GM12878 (cell line): ENCODE measurements around the gene MORN4. TPM values are rescaled to one million over a fixed set of nuclear protein-coding genes. Genes with fewer than 3 reads are reported as not detected.

Experiments used
- ATAC-seq: fragments of 200-7000 bp; cut with Tn5 transposase; 3 replicates; pipeline ENCODE4 v1.9.1; 2020; ENCODE audit warnings: mild to moderate bottlenecking, moderate library complexity
- BruUV-seq: library from RNA; stranded (reverse); fragments of 400-500 nt; replicated peaks from 2 replicates; lab custom pipeline; 2021; lab: Mats Ljungman, UMichigan
- CTCF ChIA-PET: fragments of 300-600 bp; sonication (Branson Sonifier 250); formaldehyde crosslinking; extraction: SDS; loops from one replicate; lab custom pipeline; 2021; ENCODE audit warnings: inconsistent platforms; lab: Yijun Ruan, JAX
- POLR2A ChIA-PET: fragments of 350-600 bp; formaldehyde crosslinking; extraction: SDS; loops from one replicate; lab custom pipeline; 2021; ENCODE audit warnings: inconsistent platforms; lab: Charles Lee
- RAD21 ChIA-PET: fragments of 300-600 bp; sonication (Branson Sonifier 250); formaldehyde crosslinking; loops from one replicate; lab custom pipeline; 2023; ENCODE audit warnings: antibody characterized with exemption; ENCODE audit not compliant: unreplicated experiment; lab: Charles Lee
- SMC1A ChIA-PET: fragments of 300-600 bp; sonication (Branson Sonifier 250); formaldehyde crosslinking; loops from one replicate; lab custom pipeline; 2023; ENCODE audit not compliant: unreplicated experiment, uncharacterized antibody; lab: Charles Lee
- DNase-seq: peaks from one replicate; pipeline ENCODE4 v3.0.0-alpha.2; 2011; ENCODE audit warnings: low read depth, low spot score
- FAIRE-seq: peaks from 3 replicates; lab custom pipeline; 2011; peaks lifted over from hg19 to GRCh38; lab: Jason Lieb, UNC
- H2AFZ ChIP-seq: 2 replicates; pipeline ENCODE4 v1.6.0; 2011; ENCODE audit warnings: low read depth, low read length, control low read depth; ENCODE audit not compliant: control insufficient read depth
- H3K27ac ChIP-seq: 2 replicates; pipeline ENCODE4 v1.5.1; 2011; ENCODE audit warnings: control low read depth; ENCODE audit not compliant: control insufficient read depth, insufficient read depth
- H3K27me3 ChIP-seq, 2 experiments: replicated peaks in 1 of 2; 2 replicates each; pipeline versions ENCODE4 v1.6.0 to v1.6.1; 2011; ENCODE audit warnings: low read length in 1 of 2; ENCODE audit not compliant: control insufficient read depth in 2 of 2, insufficient read depth in 2 of 2
- H3K36me3 ChIP-seq, 2 experiments: 2 replicates each; pipeline ENCODE4 v1.5.1; 2011; ENCODE audit warnings: low read length in 1 of 2; ENCODE audit not compliant: control insufficient read depth in 2 of 2, insufficient read depth in 2 of 2
- H3K4me1 ChIP-seq: 2 replicates; pipeline ENCODE4 v1.6.1; 2011; ENCODE audit warnings: mild to moderate bottlenecking, low read length, moderate library complexity, mixed read lengths; ENCODE audit not compliant: control insufficient read depth, insufficient read depth
- H3K4me2 ChIP-seq: 2 replicates; pipeline ENCODE4 v1.6.0; 2011; ENCODE audit warnings: control low read depth; ENCODE audit not compliant: control insufficient read depth, insufficient read depth
- H3K4me3 ChIP-seq: fragments of 200-600 bp; sonication (generic); 2 replicates; pipeline ENCODE4 v1.5.1; 2016
- H3K79me2 ChIP-seq: 2 replicates; pipeline ENCODE4 v1.6.0; 2011; ENCODE audit warnings: low read length; ENCODE audit not compliant: control insufficient read depth, insufficient read depth
- H3K9ac ChIP-seq: 2 replicates; pipeline ENCODE4 v1.8.0; 2011; ENCODE audit warnings: low read length, control low read depth, mixed read lengths; ENCODE audit not compliant: control insufficient read depth, insufficient read depth
- H3K9me3 ChIP-seq: replicated peaks from 3 replicates; pipeline ENCODE4 v1.5.1; 2011; ENCODE audit warnings: mild to moderate bottlenecking, low read length; ENCODE audit not compliant: control insufficient read depth, insufficient read depth
- H4K20me1 ChIP-seq: 2 replicates; pipeline ENCODE4 v1.6.0; 2011; ENCODE audit not compliant: control insufficient read depth, insufficient read depth
- CBX3 ChIP-seq: fragments of 200-600 bp; sonication (generic); IDR thresholded peaks from 2 replicates; pipeline ENCODE4 v1.6.1; 2016; ENCODE audit warnings: low read depth, borderline replicate concordance
- ETV6 ChIP-seq, 2 experiments: fragments of 450-650 bp in 1 of 2; IDR thresholded peaks in 1 of 2; conservative IDR thresholded peaks in 1 of 2; 2 replicates each; pipeline ENCODE4 v1.6.1; 2014; ENCODE audit warnings: antibody characterized with exemption in 1 of 2, borderline replicate concordance in 1 of 2, low read depth in 1 of 2, mild to moderate bottlenecking in 1 of 2, moderate library complexity in 1 of 2
- IKZF2 ChIP-seq, 2 experiments: fragments of 450-650 bp; IDR thresholded peaks; 2 replicates each; pipeline ENCODE4 v1.6.1; 2017; ENCODE audit warnings: mild to moderate bottlenecking in 2 of 2, moderate library complexity in 2 of 2
- NFIC ChIP-seq: IDR thresholded peaks from 2 replicates; pipeline ENCODE4 v1.6.1; 2012; ENCODE audit warnings: low read depth, mild to moderate bottlenecking, inconsistent platforms, low read length, moderate library complexity
- PAX8 ChIP-seq: fragments of 450-650 bp; IDR thresholded peaks from 2 replicates; pipeline ENCODE4 v1.6.1; 2017; ENCODE audit warnings: mild to moderate bottlenecking, moderate library complexity
- RBBP5 ChIP-seq: fragments of 200-600 bp; sonication (generic); conservative IDR thresholded peaks from 2 replicates; pipeline ENCODE4 v1.6.1; 2016
- SMC3 ChIP-seq: IDR thresholded peaks from 2 replicates; pipeline ENCODE4 v1.6.1; 2011; ENCODE audit warnings: low read length, improper control_type of control experiment, borderline replicate concordance
- ZNF217 ChIP-seq: fragments of 450-650 bp; IDR thresholded peaks from 2 replicates; pipeline ENCODE4 v1.6.1; 2017; ENCODE audit warnings: antibody characterized with exemption, mild to moderate bottlenecking
- ZNF274 ChIP-seq: IDR thresholded peaks from one replicate; pipeline ENCODE4 v1.8.0; 2011; ENCODE audit not compliant: insufficient read length, insufficient read depth
- ZNF384 ChIP-seq: IDR thresholded peaks from 2 replicates; pipeline ENCODE4 v1.6.1; 2012; ENCODE audit warnings: low read depth, mild to moderate bottlenecking, low read length, improper control_type of control experiment, borderline replicate concordance
- WGBS: methylation state at CpG from one replicate; pipeline ENCODE4 v1.1.6; 2016; ENCODE audit warnings: low lambda C conversion rate; ENCODE audit not compliant: insufficient replicate concordance, insufficient coverage; ENCODE audit errors: missing lambda C conversion rate; 5-methylcytosine and 5-hydroxymethylcytosine counted together
- in situ Hi-C: fragments of 300-500 bp; cut with MboI; formaldehyde crosslinking; loops from 9 replicates; pipeline ENCODE4 v1.14.3; 2018; ENCODE audit warnings: mixed read lengths
- intact Hi-C: fragments of 100-400 bp; cut with micrococcal nuclease; formaldehyde crosslinking; loops from one replicate; pipeline ENCODE4 v1.14.2; 2022; ENCODE audit not compliant: unreplicated experiment
- polyA plus RNA-seq, 11 experiments: library from polyadenylated mRNA; depleted of rRNA in 4 of 11; unstranded in 6 of 11; stranded (reverse) in 5 of 11; fragments of >200 nt; fragmentation: Nextera tagmentation in 4 of 11; fragmentation: Illumina TruSeq in 1 of 11; extraction: Ambion mirVana in 4 of 11; extraction: Trizol in 1 of 11; gene quantifications; 1 replicate in 1 of 11; 2 replicates in 10 of 11; pipeline versions ENCODE4 v1.2.1 to v1.2.3, GENCODE V29; 2011 to 2016; ENCODE audit warnings: inconsistent platforms in 2 of 11, missing spikeins in 2 of 11, low read depth in 1 of 11
- total RNA-seq, 4 experiments: library from RNA; depleted of rRNA in 3 of 4; stranded (reverse); fragments of >200 nt in 3 of 4; fragmentation: Illumina TruSeq in 1 of 4; extraction: Trizol in 1 of 4; gene quantifications; 2 replicates each; pipeline versions ENCODE4 v1.2.1 to v1.2.3, GENCODE V29; 2013 to 2021
- TF ChIP-seq, protein P1 (sequence below): fragments of 450-650 bp; IDR thresholded peaks from 2 replicates; pipeline ENCODE4 v1.6.1; 2014; ENCODE audit warnings: mild to moderate bottlenecking
- TF ChIP-seq, protein P2 (sequence below): IDR thresholded peaks from 2 replicates; pipeline ENCODE4 v1.6.1; 2011; ENCODE audit warnings: low read depth, mild to moderate bottlenecking, low read length, moderate library complexity, borderline replicate concordance; ENCODE audit errors: extremely low read depth
- TF ChIP-seq, protein P3 (sequence below): fragments of 450-650 bp; IDR thresholded peaks from 2 replicates; pipeline ENCODE4 v1.6.1; 2017; ENCODE audit warnings: borderline replicate concordance
- TF ChIP-seq, protein P4 (sequence below): IDR thresholded peaks from 2 replicates; pipeline ENCODE4 v1.6.1; 2011; ENCODE audit warnings: mild to moderate bottlenecking, low read depth, low read length, moderate library complexity; ENCODE audit not compliant: insufficient replicate concordance

MORN4 gene
- total and polyA plus RNA-seq, 10 of the 15 experiments (the other 5 are each of a cell fraction or from before 2014, with no cell fraction given) = 1.3 to 5.5 (median 2.6) TPM

DNA sequence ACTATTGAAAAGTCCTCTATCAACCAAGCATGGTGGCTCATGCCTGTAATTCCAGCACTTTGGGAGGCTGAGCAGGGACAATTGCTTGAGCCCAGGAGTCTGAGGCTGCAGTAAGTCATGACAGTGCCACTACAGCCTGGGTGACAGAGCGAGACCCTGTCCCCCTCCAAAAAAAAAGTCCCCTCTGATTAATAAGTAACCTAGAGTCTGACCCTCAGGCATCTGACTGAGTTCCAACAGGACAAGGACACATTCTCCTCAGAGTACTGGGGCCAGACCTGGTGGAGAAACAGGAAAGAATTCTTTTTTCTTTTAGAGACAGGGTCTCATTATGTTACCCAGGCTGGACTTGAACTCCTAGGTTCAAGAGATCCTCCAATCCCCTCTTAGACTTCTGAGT is 10.0 kb downstream of the MORN4 start:
- 50% methylated on average over 1 of the region's 1 CpG for WGBS
- no peaks in the 10 kb centered on the region for H4K20me1 ChIP-seq
- FAIRE-seq (no peak), ATAC-seq (no peak), DNase-seq (no peak)
- no peaks in the 10 kb centered on the region for H3K4me1 ChIP-seq
- H3K9ac ChIP-seq = no peak overlapping the region
- no peaks in the 10 kb centered on the region for H3K36me3 ChIP-seq
- intact Hi-C loops (no loop called here), in situ Hi-C loops (no loop called here)
- CTCF ChIA-PET = interaction anchor here (0.6 to 1.4 kb wide), 2 partner anchors 10 to 546 kb away, joined by 3 to 6 read pairs; no protein-coding TSS in a partner anchor
- H3K27me3 ChIP-seq = no peaks in the 10 kb centered on the region
- H2AFZ ChIP-seq = no peak overlapping the region
- H3K79me2 ChIP-seq = no peaks in the 10 kb centered on the region
- BruUV-seq = no TSS peak
- H3K27ac ChIP-seq = no peak overlapping the region
- RAD21 ChIA-PET = no interaction called here
- no peak overlapping the region for H3K4me3 ChIP-seq
- no peak overlapping the region for H3K4me2 ChIP-seq
- POLR2A ChIA-PET = no interaction called here
- H3K9me3 ChIP-seq = no peaks in the 10 kb centered on the region
- no peak for TF ChIP-seq PAX8
- SMC1A ChIA-PET = interaction anchor here (0.7 to 0.8 kb wide), 2 partner anchors 11 to 39 kb away, joined by 3 read pairs; no protein-coding TSS in a partner anchor

DNA sequence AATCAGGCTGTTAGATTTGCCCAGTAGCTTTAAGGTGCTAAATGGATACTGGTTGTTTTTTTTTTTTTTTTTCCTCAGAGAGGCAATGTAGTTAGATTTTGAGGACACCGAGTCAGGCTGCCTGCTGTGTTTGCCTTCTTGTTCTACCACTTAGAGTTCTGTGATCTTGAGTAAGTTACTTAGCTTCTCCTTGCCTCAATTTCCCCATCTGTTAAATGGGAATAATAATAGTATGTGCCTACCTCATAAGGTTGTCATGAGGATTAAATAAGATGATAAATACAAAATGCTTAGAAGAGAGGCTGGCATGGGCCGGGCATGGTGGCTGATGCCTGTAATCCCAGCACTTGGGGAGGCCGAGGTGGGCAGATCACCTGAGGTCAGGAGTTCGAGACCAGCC is 14.6 kb downstream of the MORN4 start:
- in situ Hi-C loops (no loop called here), intact Hi-C loops (no loop called here)
- no peaks in the 10 kb centered on the region for H3K9me3 ChIP-seq
- FAIRE-seq = no peak
- no peaks in the 10 kb centered on the region for H3K27me3 ChIP-seq
- WGBS = 60% methylated on average over 4 of the region's 4 CpGs
- ChIA-PET POLR2A (interaction anchor here (0.7 kb wide), 1 partner anchor 43 kb away, joined by 8 read pairs; no protein-coding TSS in a partner anchor), CTCF (interaction anchor here (0.8 kb wide), 1 partner anchor 46 kb away, joined by 3 read pairs; the partner anchor contains the start of gene ANKRD2), RAD21 (no interaction called here), SMC1A (no interaction called here)
- BruUV-seq = no TSS peak
- no peaks in the 10 kb centered on the region for H3K36me3 ChIP-seq
- DNase-seq = no peak
- H3K79me2 ChIP-seq = no peaks in the 10 kb centered on the region
- ATAC-seq = no peak
- no peaks in the 10 kb centered on the region for H4K20me1 ChIP-seq
- no peaks in the 10 kb centered on the region for H3K4me1 ChIP-seq
- H3K4me2 ChIP-seq = no peak overlapping the region
- no peak overlapping the region for H3K27ac ChIP-seq
- no peak overlapping the region for H2AFZ ChIP-seq
- no peak overlapping the region for H3K9ac ChIP-seq
- H3K4me3 ChIP-seq = no peak overlapping the region
- TF ChIP-seq CBX3 = no peak
- TF ChIP-seq, protein P1, sequence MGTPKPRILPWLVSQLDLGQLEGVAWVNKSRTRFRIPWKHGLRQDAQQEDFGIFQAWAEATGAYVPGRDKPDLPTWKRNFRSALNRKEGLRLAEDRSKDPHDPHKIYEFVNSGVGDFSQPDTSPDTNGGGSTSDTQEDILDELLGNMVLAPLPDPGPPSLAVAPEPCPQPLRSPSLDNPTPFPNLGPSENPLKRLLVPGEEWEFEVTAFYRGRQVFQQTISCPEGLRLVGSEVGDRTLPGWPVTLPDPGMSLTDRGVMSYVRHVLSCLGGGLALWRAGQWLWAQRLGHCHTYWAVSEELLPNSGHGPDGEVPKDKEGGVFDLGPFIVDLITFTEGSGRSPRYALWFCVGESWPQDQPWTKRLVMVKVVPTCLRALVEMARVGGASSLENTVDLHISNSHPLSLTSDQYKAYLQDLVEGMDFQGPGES = no peak
- TF ChIP-seq ZNF274 = no peak
- TF ChIP-seq, protein P2, sequence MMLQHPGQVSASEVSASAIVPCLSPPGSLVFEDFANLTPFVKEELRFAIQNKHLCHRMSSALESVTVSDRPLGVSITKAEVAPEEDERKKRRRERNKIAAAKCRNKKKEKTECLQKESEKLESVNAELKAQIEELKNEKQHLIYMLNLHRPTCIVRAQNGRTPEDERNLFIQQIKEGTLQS = no peak
- TF ChIP-seq ZNF384 = no peak
- no peak for TF ChIP-seq SMC3
- no peak for TF ChIP-seq IKZF2 (IDR thresholded peaks at IDR 0.05)
- TF ChIP-seq ETV6 (conservative IDR thresholded peaks at IDR 0.05 in 1 of 2, IDR thresholded peaks at IDR 0.05 in 1 of 2; ENCODE audit: borderline replicate concordance in 1 of 2, low read depth in 1 of 2) = no peak
- TF ChIP-seq RBBP5 = no peak
- no peak for TF ChIP-seq ZNF217
- TF ChIP-seq, protein P3, sequence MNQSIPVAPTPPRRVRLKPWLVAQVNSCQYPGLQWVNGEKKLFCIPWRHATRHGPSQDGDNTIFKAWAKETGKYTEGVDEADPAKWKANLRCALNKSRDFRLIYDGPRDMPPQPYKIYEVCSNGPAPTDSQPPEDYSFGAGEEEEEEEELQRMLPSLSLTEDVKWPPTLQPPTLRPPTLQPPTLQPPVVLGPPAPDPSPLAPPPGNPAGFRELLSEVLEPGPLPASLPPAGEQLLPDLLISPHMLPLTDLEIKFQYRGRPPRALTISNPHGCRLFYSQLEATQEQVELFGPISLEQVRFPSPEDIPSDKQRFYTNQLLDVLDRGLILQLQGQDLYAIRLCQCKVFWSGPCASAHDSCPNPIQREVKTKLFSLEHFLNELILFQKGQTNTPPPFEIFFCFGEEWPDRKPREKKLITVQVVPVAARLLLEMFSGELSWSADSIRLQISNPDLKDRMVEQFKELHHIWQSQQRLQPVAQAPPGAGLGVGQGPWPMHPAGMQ = no peak
- TF ChIP-seq, protein P4, sequence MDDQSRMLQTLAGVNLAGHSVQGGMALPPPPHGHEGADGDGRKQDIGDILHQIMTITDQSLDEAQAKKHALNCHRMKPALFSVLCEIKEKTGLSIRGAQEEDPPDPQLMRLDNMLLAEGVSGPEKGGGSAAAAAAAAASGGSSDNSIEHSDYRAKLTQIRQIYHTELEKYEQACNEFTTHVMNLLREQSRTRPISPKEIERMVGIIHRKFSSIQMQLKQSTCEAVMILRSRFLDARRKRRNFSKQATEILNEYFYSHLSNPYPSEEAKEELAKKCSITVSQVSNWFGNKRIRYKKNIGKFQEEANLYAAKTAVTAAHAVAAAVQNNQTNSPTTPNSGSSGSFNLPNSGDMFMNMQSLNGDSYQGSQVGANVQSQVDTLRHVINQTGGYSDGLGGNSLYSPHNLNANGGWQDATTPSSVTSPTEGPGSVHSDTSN = no peak
- TF ChIP-seq NFIC = no peak
